Duodenal mucosa (tissue), 2 donors: ENCODE results near the gene CROCC2.

ENCODE experiments used
- H3K27ac ChIP-seq: one replicate; pipeline ENCODE4 v1.7.0; 2013; ENCODE audit warnings: low read depth, low read length
- H3K27me3 ChIP-seq, 2 donors: one replicate each; pipeline ENCODE4 v1.7.0; 2013; ENCODE audit warnings: low read length in 2 of 2, control low read depth in 1 of 2; ENCODE audit not compliant: insufficient read depth in 2 of 2, control insufficient read depth in 1 of 2
- H3K36me3 ChIP-seq, 2 donors: one replicate each; pipeline ENCODE4 v1.7.0; 2013; ENCODE audit warnings: low read length in 2 of 2, control low read depth in 1 of 2; ENCODE audit not compliant: insufficient read depth in 2 of 2, control insufficient read depth in 1 of 2
- H3K4me1 ChIP-seq, 2 donors: one replicate each; pipeline ENCODE4 v1.7.0; 2013; ENCODE audit warnings: low read length in 2 of 2, control low read depth in 1 of 2; ENCODE audit not compliant: insufficient read depth in 2 of 2, control insufficient read depth in 1 of 2
- H3K4me3 ChIP-seq, 2 donors: one replicate each; pipeline ENCODE4 v1.7.0; 2013; ENCODE audit warnings: low read length in 2 of 2, low read depth in 1 of 2
- H3K9ac ChIP-seq, 2 donors: one replicate each; pipeline ENCODE4 v1.7.0; 2013; ENCODE audit warnings: low read length in 2 of 2, low read depth in 1 of 2
- H3K9me3 ChIP-seq, 2 donors: one replicate each; pipeline ENCODE4 v1.7.0; 2013; ENCODE audit warnings: low read length in 2 of 2, control low read depth in 1 of 2; ENCODE audit not compliant: control insufficient read depth in 1 of 2

CROCC2 gene

DNA sequence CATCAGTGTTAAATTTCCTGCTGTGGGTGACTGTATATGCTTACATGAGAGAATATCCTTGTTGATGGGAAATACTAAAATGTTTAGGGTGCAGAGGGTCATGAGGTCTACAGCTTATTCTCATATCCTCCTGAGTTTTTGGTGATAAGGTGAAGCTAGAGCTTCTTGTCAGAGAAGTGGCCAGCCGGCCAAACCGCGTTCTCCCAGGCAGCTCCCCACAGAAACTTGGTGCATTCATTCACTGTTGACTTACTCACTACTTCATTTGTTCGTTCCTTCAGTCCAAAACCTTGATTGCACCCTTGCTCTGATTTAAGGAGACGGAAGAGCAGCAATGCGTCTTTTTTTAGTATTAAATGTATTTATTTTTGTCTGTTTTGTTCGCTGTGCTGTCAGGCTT is 101.0 kb downstream of the CROCC2 start:
- H3K4me1 ChIP-seq = peaks cover 18% of the 10 kb centered on the region in 2 donors
- H3K27ac ChIP-seq = no peak overlapping the region
- peaks cover 0 to 9% of the 10 kb centered on the region in 2 donors for H3K36me3 ChIP-seq
- H3K4me3 ChIP-seq = no peak overlapping the region
- no peaks in the 10 kb centered on the region for H3K27me3 ChIP-seq
- H3K9me3 ChIP-seq = peaks cover 12 to 20% of the 10 kb centered on the region in 2 donors
- H3K9ac ChIP-seq = no peak overlapping the region

DNA sequence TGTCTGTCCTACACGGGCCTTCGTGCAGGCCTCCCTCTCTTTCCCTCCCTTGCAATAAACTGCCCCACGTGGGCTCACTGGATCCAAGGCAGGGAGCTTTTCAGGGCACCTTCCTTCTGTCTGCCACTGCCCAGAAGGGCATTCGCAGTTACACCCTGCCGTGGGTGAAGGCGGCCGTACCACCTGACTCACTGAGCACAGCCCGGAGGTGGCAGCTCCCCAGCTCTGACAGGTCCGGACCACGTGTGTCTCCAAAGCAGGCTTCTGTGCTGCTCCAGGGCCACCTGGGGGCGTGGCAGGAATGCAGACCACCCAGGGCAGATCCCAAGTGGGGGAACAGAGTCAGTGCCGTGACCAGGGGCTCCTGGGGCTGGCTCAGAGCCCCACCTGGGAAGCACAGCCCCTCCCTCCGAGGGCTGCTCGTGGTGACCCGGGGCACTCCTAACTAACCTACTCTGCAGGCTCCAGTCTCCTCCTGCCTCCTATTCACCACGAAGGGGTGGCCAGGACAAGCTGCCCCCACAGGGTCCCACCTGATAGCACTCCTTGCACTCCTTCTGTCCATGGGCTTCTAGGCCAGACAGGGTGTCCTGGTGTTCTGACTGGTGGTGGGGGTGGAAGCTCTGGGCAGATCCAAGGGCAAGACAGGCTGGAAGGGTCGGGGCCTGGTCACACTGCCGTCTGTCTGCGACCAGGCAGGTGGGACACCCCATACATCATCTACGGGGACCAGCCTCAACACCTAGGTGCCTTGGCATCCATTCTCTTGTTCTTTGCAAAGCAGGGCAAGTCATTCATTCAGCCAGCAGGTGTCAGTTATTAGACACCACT is 102.0 kb downstream of the CROCC2 start:
- Histone ChIP-seq H3K9me3 (peaks cover 12 to 20% of the 10 kb centered on the region in 2 donors), H3K36me3 (peaks cover 0 to 9% of the 10 kb centered on the region in 2 donors), H3K4me3 (no peak overlapping the region), H3K9ac (no peak overlapping the region), H3K27me3 (no peaks in the 10 kb centered on the region), H3K27ac (no peak overlapping the region), H3K4me1 (peaks cover 18% of the 10 kb centered on the region in 2 donors)

DNA sequence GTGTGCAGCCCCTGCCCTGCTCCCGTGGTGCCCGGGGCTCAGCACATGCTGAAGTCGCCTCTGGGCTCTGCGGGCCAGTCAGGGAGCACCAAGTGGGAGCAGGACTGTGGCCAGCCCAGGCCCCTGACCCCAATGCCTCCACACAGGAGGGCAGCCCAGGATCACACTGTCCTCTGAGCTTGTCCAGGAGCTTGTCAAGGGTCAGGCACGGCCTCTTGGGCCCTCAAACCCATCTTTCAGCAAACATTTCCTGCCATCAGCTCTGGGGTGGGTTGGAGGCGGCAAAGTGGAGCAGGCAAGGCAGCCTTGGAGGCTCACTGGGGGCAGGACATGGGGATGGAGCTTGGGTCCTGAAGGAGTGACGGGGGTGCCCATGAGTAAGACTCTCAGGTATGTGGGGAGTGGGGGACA is 102.6 kb downstream of the CROCC2 start:
- H3K27ac ChIP-seq = no peak overlapping the region
- H3K27me3 ChIP-seq = no peaks in the 10 kb centered on the region
- peaks cover 6 to 14% of the 10 kb centered on the region in 2 donors for H3K9me3 ChIP-seq
- no peak overlapping the region for H3K9ac ChIP-seq
- peaks cover 18% of the 10 kb centered on the region in 2 donors for H3K4me1 ChIP-seq
- H3K4me3 ChIP-seq = no peak overlapping the region
- peaks cover 0 to 3% of the 10 kb centered on the region in 2 donors for H3K36me3 ChIP-seq

DNA sequence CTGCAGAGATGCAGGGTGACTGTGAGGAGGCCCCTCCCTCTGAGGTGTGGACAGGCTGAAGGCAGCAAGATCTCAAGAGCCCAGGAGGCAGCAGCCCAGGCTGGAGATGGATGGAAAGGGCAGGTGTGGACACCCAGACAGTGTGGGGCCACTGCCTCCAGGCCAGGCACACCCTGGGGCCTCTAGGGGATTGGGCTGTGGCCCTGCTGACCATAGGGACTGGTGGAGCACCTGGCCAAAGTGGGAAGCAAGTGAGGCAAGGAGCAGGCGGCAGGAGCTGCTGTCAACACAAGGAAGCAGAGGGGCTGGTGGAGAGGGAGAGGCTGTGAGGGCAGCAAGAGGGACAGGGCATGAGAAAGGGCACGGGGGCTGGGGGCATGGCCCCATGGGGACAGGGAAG is 103.1 kb downstream of the CROCC2 start:
- Histone ChIP-seq H3K27me3 (no peaks in the 10 kb centered on the region), H3K4me1 (peaks cover 18% of the 10 kb centered on the region in 2 donors), H3K36me3 (no peaks in the 10 kb centered on the region), H3K27ac (peak overlapping the region; percentile 5), H3K9me3 (peaks cover 1 to 9% of the 10 kb centered on the region in 2 donors), H3K9ac (no peak overlapping the region), H3K4me3 (peak overlapping the region in 1 of 2 donors; percentile 59)

DNA sequence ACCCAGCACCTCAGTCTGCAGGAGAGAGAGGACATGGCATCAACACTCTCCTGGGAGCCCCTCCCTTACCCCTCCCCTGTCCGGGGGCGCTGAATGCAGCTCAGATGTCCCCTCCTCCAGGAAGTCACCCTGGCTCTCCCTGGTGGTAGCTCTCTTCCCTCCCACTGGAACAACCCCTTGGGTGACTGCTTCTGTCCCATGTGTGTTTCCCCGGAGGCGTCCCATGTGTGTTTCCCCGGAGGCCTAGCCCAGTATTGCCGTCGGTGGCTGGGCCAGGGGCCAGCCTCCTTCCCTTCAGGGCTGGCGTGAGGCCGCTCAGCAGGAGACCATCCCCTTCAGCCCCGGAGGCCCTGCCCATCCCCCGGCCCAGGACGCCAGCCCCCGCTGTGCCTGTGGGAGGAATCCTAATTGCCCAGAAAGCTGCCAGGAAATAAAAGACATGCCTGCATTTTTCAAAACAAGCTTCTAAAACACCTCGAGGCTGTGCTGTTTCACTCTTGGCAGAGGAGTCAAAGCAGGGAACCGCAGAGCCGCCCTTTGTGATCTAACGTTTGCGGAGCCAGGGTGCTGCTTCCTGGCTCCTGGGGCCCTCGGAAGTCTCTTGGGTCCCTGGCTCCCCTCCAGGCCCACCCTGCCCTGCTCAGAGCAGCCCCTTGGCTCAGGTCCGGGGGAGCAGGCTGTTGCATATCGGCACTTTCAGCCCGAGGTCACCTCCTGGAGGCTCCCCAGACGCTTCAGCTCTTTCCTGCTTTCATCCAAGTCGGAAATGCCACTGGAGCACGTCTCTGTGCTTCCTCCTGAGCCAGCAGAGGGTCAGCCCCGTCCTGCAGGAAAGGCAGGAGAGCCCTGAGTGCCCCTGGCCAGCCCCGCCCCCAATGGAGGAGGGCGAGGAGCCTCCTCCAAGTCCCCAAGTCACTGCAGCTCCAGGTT is 103.7 kb downstream of the CROCC2 start:
- H3K27me3 ChIP-seq = no peaks in the 10 kb centered on the region
- H3K27ac ChIP-seq = peak overlapping the region; percentile 42
- H3K36me3 ChIP-seq = no peaks in the 10 kb centered on the region
- H3K4me1 ChIP-seq = peaks cover 18% of the 10 kb centered on the region in 2 donors
- peak overlapping the region; percentile 50 to 59 for H3K4me3 ChIP-seq
- H3K9me3 ChIP-seq = peaks cover 1 to 5% of the 10 kb centered on the region in 2 donors
- peak overlapping the region in 1 of 2 donors; percentile 12 for H3K9ac ChIP-seq

DNA sequence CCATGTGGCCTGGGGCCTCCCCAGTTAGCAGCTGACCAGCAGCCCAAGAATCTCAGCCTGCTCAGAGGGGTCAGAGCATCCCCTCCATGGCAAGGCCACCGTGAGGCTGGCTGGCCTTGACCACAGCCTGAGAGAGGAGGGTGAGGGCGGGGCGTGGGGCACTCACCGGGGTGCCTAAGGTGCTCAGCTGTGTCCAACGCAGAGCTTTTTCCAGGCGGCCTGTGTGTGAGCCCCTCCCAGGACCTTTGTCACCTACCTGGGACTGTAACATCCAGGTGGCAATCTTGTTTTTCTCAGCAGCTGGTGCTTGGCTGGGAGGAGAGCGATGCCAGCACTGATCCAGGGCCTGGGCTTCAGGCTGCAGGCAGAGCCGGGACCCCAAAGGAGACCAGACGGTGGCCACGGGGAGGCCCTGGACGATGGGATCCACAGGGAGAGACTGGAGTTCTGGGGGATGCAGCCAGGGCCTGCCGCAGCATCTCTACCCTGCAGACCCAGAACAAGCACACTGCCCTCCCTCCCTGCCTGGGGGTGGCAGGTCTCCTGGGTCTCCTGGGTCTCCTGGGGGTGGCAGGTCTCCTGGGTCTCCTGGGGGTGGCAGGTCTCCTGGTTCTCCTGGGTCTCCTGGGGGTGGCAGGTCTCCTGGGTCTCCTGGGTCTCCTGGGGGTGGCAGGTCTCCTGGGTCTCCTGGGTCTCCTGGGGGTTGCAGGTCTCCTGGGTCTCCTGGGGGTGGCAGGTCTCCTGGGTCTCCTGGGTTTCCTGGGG is 104.6 kb downstream of the CROCC2 start:
- Histone ChIP-seq H3K27me3 (no peaks in the 10 kb centered on the region), H3K9me3 (no peaks in the 10 kb centered on the region), H3K4me1 (peaks cover 18% of the 10 kb centered on the region in 2 donors), H3K27ac (peak overlapping the region; percentile 42), H3K4me3 (peak overlapping the region; percentile 50 to 59), H3K36me3 (no peaks in the 10 kb centered on the region), H3K9ac (peak overlapping the region in 1 of 2 donors; percentile 12)

DNA sequence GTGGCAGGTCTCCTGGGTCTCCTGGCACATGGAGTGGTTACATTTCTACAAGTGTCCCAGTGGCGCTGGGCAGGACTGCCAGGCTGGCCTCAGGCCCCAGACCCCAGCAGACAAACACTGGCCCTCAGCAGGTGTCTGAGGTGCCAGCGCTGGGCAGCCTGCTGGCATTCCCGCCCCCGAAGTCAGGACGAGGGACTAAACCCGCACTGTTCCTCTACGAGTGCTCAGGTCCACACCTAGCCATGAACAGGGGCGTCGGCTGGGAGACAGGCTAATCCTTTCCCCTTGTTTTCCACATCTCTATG is 105.1 kb downstream of the CROCC2 start:
- H3K9ac ChIP-seq = no peak overlapping the region
- no peak overlapping the region for H3K4me3 ChIP-seq
- peaks cover 18% of the 10 kb centered on the region in 2 donors for H3K4me1 ChIP-seq
- no peaks in the 10 kb centered on the region for H3K27me3 ChIP-seq
- no peak overlapping the region for H3K27ac ChIP-seq
- H3K9me3 ChIP-seq = no peaks in the 10 kb centered on the region
- no peaks in the 10 kb centered on the region for H3K36me3 ChIP-seq

DNA sequence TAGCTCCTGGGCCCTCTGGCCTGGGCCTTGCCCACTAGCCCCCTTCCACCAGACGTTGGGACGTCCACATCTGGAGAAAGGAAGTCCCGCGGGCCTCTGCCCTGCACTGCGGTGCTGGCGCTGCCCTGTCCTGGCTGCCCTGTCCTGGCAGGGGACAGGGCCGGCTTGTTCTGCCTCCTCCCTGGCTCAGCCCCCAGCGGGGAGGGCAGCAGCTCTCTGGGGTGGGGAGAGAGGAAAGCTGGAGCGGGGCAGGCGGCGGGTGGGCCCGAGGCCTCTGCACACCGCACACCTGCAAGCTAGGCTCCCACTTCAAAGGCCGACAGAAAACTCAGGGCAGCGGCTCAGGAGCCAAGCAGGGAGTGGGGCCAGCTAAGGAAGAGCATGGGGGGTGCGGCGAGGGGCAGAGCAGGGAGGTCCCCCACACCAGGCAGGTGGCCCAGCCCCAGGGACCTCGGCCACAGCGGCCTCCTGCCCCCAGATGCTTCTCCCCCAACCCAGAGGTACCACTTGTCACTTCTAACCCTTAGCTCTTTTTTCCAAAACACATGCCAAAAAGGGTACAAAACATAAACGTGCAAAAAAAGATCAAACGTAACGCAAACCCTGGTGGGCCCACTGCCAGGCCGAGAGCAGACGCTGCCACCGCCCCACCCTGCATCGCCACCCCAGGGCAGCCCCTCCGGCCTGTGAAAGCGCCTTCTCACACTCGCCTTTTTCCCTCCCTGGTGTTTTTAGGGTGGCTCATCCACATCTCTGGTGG is 105.8 kb downstream of the CROCC2 start:
- Histone ChIP-seq H3K4me1 (peaks cover 18% of the 10 kb centered on the region in 2 donors), H3K9me3 (no peaks in the 10 kb centered on the region), H3K4me3 (no peak overlapping the region), H3K27ac (no peak overlapping the region), H3K36me3 (no peaks in the 10 kb centered on the region), H3K27me3 (no peaks in the 10 kb centered on the region), H3K9ac (no peak overlapping the region)

DNA sequence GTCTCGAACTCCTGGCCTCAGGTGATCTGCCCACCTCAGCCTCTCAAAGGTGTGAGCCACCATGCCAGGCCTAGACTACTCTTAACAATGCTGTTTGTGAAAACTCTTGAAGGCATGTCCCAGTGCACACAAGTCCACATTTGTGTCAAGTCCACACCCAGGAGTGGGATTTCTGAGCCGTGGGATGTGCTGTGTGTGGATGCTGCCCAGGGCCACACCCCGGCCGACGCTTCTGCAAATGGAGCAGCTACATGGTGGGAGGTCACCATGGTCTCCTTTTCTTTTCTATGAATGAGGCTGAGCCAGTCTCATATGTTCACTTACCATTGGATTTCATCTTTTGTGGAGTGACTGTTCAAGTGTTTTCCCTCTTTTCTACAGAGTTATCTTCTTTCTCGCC is 108.1 kb downstream of the CROCC2 start:
- Histone ChIP-seq H3K36me3 (no peaks in the 10 kb centered on the region), H3K4me3 (no peak overlapping the region), H3K4me1 (peaks cover 14 to 16% of the 10 kb centered on the region in 2 donors), H3K27me3 (no peaks in the 10 kb centered on the region), H3K9me3 (no peaks in the 10 kb centered on the region), H3K27ac (no peak overlapping the region), H3K9ac (no peak overlapping the region)
